HepG2 (cell line): ENCODE data around the gene TNFSF11.

Source experiments
- BHLHE40 ChIP-seq: IDR thresholded peaks from 2 replicates; pipeline ENCODE4 v1.6.1; 2011; ENCODE audit warnings: low read length, improper control_type of control experiment
- CTCF ChIP-seq: sonication (generic); formaldehyde crosslinking; IDR thresholded peaks from 2 replicates; pipeline ENCODE4 v1.5.0; 2020; ENCODE audit warnings: mild to moderate bottlenecking, missing genetic modification reagents, moderate library complexity
- JUN ChIP-seq: sonication (generic); formaldehyde crosslinking; IDR thresholded peaks from 2 replicates; pipeline ENCODE4 v1.4.0; 2020; ENCODE audit warnings: mild to moderate bottlenecking, missing genetic modification reagents
- NR2F1 ChIP-seq, 2 experiments: fragments of 450-650 bp in 1 of 2; formaldehyde crosslinking in 1 of 2; IDR thresholded peaks; 2 replicates each; pipeline versions ENCODE4 v1.5.0 to v1.6.1; 2016 to 2020; ENCODE audit warnings: mild to moderate bottlenecking in 1 of 2, missing compliant biosample characterization in 1 of 2, missing genetic modification reagents in 1 of 2, moderate library complexity in 1 of 2
- POLR2A ChIP-seq, 2 experiments: IDR thresholded peaks; 2 replicates each; pipeline ENCODE4 v1.6.1; 2011; ENCODE audit warnings: low read depth in 2 of 2, low read length in 2 of 2, mild to moderate bottlenecking in 1 of 2, moderate library complexity in 1 of 2; ENCODE audit not compliant: insufficient read depth in 1 of 2
- POLR2AphosphoS2 ChIP-seq: IDR thresholded peaks from 2 replicates; pipeline ENCODE4 v1.6.1; 2011; ENCODE audit warnings: low read depth, low read length, improper control_type of control experiment
- POLR2AphosphoS5 ChIP-seq: IDR thresholded peaks from 2 replicates; pipeline ENCODE4 v1.6.1; 2012; ENCODE audit warnings: low read depth, low read length
- RAD21 ChIP-seq: fragments of 450-650 bp; formaldehyde crosslinking; IDR thresholded peaks from 2 replicates; pipeline ENCODE4 v1.5.0; 2020; ENCODE audit warnings: mild to moderate bottlenecking
- RORA ChIP-seq: sonication (generic); formaldehyde crosslinking; IDR thresholded peaks from 2 replicates; pipeline ENCODE4 v1.5.0; 2020; ENCODE audit warnings: mild to moderate bottlenecking, missing genetic modification reagents, moderate library complexity
- SP2 ChIP-seq: sonication (generic); formaldehyde crosslinking; IDR thresholded peaks from 2 replicates; pipeline ENCODE4 v1.5.1; 2020; ENCODE audit warnings: mild to moderate bottlenecking, missing genetic modification reagents
- TCF7 ChIP-seq: sonication (generic); IDR thresholded peaks from 2 replicates; pipeline ENCODE4 v1.6.1; 2016; ENCODE audit warnings: antibody characterized with exemption, low read depth
- ZNF207 ChIP-seq: fragments of 450-650 bp; IDR thresholded peaks from 2 replicates; pipeline ENCODE4 v1.6.1; 2016; ENCODE audit warnings: antibody characterized with exemption, borderline replicate concordance
- ZNF572 ChIP-seq: sonication (generic); formaldehyde crosslinking; IDR thresholded peaks from 2 replicates; pipeline ENCODE4 v1.5.1; 2020; ENCODE audit warnings: mild to moderate bottlenecking, missing genetic modification reagents
- ZZZ3 ChIP-seq: sonication (generic); formaldehyde crosslinking; IDR thresholded peaks from 2 replicates; pipeline ENCODE4 v1.4.0; 2020; ENCODE audit warnings: missing genetic modification reagents, mild to moderate bottlenecking, borderline replicate concordance

- TF ChIP-seq ZNF207 = no peak
- TF ChIP-seq CTCF (CRISPR knock-in tag) = no peak
- TF ChIP-seq JUN = no peak
- TF ChIP-seq TCF7 = no peak
- TF ChIP-seq NR2F1 (CRISPR knock-in tag; IDR thresholded peaks at IDR 0.05) = no peak
- no peak for TF ChIP-seq RORA (CRISPR knock-in tag)
- TF ChIP-seq POLR2AphosphoS2 = no peak
- no peak for TF ChIP-seq ZZZ3 (CRISPR knock-in tag)
- no peak for TF ChIP-seq ZNF572
- TF ChIP-seq POLR2A (IDR thresholded peaks at IDR 0.05; ENCODE audit: insufficient read depth in 1 of 2, low read depth in 2 of 2, low read length in 2 of 2) = no peak
- TF ChIP-seq RAD21 = no peak
- no peak for TF ChIP-seq POLR2AphosphoS5
- no peak for TF ChIP-seq BHLHE40
- TF ChIP-seq SP2 (CRISPR knock-in tag) = no peak
Observed at GRCh38 chr13:42614436-42615035, 40.6 kb downstream of the TNFSF11 start.
